ENCODE measurements around the gene ITGB3. TPM values are rescaled to one million over a fixed set of nuclear protein-coding genes. Genes with fewer than 3 reads are reported as not detected.

ITGB3 gene
- total and polyA plus RNA-seq, 8 donors: 9.4 to 12.0 (median 10.6) TPM

DNA sequence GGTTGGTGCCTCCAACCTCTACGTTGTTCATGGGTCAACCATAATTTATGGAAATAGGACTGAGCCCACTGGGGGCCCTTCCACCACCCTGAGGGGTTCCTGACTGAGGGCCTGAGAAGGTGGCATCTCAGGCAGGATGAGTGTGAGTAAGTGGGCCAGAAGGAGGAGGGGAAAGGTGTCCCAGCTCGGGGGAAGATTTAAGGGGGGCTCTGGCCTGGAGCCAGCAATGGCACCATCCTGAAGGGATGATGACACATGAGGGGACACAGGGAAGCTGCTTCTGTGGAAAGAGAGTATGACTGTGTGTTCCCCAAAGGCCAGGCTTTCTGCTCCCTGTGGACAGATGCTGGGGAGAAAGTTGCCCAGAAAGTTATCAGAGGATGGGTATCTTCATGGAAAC lies 25.8 kb upstream of the ITGB3 start:
- DNase-seq: no peak
- Histone ChIP-seq H3K4me3 (no peak overlapping the region), H3K9me3 (no peaks in the 10 kb centered on the region), H3K27ac (no peak overlapping the region), H3K36me3 (no peaks in the 10 kb centered on the region), H3K27me3 (no peaks in the 10 kb centered on the region), H3K4me1 (peaks cover 19 to 47% of the 10 kb centered on the region in 2 donors)
- TF ChIP-seq, protein P1, sequence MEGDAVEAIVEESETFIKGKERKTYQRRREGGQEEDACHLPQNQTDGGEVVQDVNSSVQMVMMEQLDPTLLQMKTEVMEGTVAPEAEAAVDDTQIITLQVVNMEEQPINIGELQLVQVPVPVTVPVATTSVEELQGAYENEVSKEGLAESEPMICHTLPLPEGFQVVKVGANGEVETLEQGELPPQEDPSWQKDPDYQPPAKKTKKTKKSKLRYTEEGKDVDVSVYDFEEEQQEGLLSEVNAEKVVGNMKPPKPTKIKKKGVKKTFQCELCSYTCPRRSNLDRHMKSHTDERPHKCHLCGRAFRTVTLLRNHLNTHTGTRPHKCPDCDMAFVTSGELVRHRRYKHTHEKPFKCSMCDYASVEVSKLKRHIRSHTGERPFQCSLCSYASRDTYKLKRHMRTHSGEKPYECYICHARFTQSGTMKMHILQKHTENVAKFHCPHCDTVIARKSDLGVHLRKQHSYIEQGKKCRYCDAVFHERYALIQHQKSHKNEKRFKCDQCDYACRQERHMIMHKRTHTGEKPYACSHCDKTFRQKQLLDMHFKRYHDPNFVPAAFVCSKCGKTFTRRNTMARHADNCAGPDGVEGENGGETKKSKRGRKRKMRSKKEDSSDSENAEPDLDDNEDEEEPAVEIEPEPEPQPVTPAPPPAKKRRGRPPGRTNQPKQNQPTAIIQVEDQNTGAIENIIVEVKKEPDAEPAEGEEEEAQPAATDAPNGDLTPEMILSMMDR (IDR thresholded peaks at IDR 0.05): no peak
- intact Hi-C loops (cut with DNase I): no loop called here
- ATAC-seq: no peak

DNA sequence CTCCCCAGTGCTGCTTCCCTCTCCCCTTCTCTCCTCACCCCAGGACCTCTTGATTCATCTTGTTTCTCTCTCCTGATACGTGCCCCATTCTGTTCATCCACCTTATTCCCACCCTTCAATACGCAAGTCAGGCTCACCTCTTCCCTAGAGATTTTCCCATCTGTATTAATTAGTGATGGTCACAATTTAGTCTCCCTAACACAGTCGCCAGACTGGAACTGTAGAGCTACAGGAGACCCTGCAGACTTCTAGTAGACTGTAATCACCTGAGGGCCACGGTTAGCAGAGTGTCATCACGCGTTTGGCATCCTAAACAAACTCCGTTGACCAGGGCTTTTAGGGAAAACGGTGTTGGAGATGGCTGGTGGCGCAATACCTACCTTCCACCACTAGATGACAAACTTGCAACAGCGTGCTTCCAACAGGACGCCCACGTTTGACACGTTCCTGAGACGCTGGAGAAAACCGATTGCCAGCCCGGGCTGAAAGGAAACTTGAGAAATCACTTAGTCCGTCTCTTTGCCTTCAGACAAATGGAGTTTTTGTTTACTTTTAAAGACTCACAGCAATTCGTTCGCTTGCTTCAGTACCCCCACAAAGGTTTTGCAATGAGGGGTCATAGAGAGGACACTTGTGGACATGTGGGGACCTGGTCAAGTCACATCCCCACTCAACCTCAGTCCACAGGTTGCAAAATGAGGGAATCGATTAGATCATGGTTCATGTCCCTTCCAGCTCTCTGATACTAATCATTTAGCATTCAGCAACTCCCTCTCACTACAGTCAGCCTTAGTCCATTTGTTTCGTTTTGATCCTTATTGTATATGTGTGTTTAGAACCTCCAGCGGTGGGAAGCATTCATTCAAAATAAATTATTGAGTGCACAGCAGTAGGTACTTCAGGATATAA lies 23.8 kb upstream of the ITGB3 start:
- H3K4me3 ChIP-seq: no peak overlapping the region
- no peaks in the 10 kb centered on the region for H3K36me3 ChIP-seq
- H3K4me1 ChIP-seq: peaks cover 17 to 34% of the 10 kb centered on the region in 2 donors
- H3K27ac ChIP-seq: peak overlapping the region in 1 of 2 donors; percentile 5
- DNase-seq (peak in 3 of 4 donors; percentile 78 to 90 (median 85)), ATAC-seq (peak; percentile 94)
- TF ChIP-seq, protein P1 (IDR thresholded peaks at IDR 0.05): peak; percentile 87 to 97
- H3K27me3 ChIP-seq: no peaks in the 10 kb centered on the region
- no peaks in the 10 kb centered on the region for H3K9me3 ChIP-seq
- intact Hi-C loops (cut with DNase I): loop anchor here in 1 of 2 donors (5.0 kb wide), 1 partner anchor 83 kb away; no protein-coding TSS in a partner anchor

DNA sequence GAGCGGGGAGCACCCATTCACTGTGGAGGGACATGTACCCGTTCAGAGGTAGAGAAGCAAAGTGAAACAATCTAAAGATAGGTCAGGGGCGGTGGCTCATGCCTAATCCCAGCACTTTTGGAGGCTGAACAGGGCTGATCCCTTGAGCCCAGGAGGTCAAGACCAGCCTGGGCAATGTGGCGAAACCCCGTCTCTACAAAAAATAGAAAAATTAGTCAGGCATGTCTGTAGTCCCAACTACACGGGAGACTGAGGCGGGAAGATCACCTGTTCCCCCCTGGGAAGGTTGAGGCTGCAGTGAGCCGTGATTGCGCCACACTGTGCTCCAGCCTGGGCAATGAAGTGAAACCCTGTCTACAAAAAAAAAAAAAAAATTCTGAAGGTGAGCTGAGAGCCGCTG lies 22.8 kb upstream of the ITGB3 start:
- no peak for ATAC-seq

DNA sequence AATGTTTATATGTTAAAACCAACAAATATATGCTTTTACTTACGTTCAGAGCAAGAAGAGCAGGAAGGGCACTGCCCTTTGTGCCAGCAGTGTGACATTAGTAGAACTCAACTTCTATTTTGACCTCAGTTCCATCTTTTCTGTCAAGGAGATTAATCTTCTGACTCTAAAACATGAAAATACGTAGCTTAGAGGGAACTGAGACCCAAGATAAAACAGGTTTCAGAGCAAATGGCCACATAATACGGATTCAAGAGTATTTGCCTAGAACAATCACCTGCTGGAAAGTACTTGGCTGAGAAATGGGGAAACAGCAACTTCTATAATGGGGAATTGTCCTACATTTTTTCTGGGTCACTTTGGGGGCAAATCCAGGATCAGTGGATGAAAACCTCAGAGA lies 22.3 kb upstream of the ITGB3 start:
- H3K27ac ChIP-seq: no peak overlapping the region
- H3K4me1 ChIP-seq: peaks cover 3 to 18% of the 10 kb centered on the region in 2 donors
- DNase-seq (no peak), ATAC-seq (no peak)
- TF ChIP-seq, protein P1 (IDR thresholded peaks at IDR 0.05): no peak
- no peaks in the 10 kb centered on the region for H3K36me3 ChIP-seq
- H3K4me3 ChIP-seq: no peak overlapping the region
- intact Hi-C loops (cut with DNase I): loop anchor here in 1 of 2 donors (5.0 kb wide), 1 partner anchor 81 kb away; no protein-coding TSS in a partner anchor
- H3K9me3 ChIP-seq: no peaks in the 10 kb centered on the region
- no peaks in the 10 kb centered on the region for H3K27me3 ChIP-seq

More for the DNA sequence above, 22.8 kb upstream of the ITGB3 start:
- peaks cover 7 to 23% of the 10 kb centered on the region in 2 donors for H3K4me1 ChIP-seq
- no peaks in the 10 kb centered on the region for H3K9me3 ChIP-seq
- no peak overlapping the region for H3K27ac ChIP-seq
- H3K27me3 ChIP-seq: no peaks in the 10 kb centered on the region
- intact Hi-C loops (cut with DNase I): loop anchor here in 1 of 2 donors (5.0 kb wide), 1 partner anchor 81 kb away; no protein-coding TSS in a partner anchor
- H3K4me3 ChIP-seq: no peak overlapping the region
- no peak for DNase-seq
- no peaks in the 10 kb centered on the region for H3K36me3 ChIP-seq
- TF ChIP-seq, protein P1 (IDR thresholded peaks at IDR 0.05): no peak

DNA sequence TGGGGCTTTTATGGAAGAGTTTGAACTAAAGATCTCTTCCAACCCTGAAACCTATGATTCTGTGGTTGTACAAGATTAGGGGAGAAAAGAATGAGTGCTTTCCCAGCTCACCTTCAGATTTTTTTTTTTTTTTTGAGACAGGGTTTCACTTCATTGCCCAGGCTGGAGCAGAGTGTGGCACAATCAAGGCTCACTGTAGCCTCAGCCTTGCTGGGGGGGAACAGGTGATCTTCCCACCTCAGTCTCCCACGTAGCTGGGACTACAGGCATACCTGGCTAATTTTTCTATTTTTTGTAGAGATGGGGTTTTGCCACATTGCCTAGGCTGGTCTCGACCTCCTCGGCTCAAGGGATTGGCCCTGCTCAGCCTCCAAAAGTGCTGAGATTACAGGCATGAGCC lies 21.8 kb upstream of the ITGB3 start:
- TF ChIP-seq, protein P1 (IDR thresholded peaks at IDR 0.05): no peak
- Histone ChIP-seq H3K36me3 (no peaks in the 10 kb centered on the region), H3K4me3 (no peak overlapping the region), H3K27me3 (no peaks in the 10 kb centered on the region), H3K4me1 (peaks cover 3 to 16% of the 10 kb centered on the region in 2 donors), H3K27ac (no peak overlapping the region), H3K9me3 (no peaks in the 10 kb centered on the region)
- DNase-seq (no peak), ATAC-seq (no peak)
- intact Hi-C loops (cut with DNase I): loop anchor here in 1 of 2 donors (5.0 kb wide), 1 partner anchor 80 kb away; no protein-coding TSS in a partner anchor
